Neural cell (in vitro differentiated cells): ENCODE data around the gene TGFBR3. TPM values are rescaled to one million over a fixed set of nuclear protein-coding genes. Genes with fewer than 3 reads are reported as not detected.

Experiments
- H2AFZ ChIP-seq: fragments of 200-600, 300-800 bp; sonication (generic), shearing (Covaris generic); 2 replicates; pipeline ENCODE4 v1.6.0; 2014; ENCODE audit warnings: low read depth, mild to moderate bottlenecking, antibody characterized with exemption, low read length, moderate library complexity
- H3F3A ChIP-seq: fragments of 200-600 bp; shearing (Covaris generic); 2 replicates; pipeline ENCODE4 v1.6.1; 2016; ENCODE audit warnings: mild to moderate bottlenecking, moderate library complexity, mixed read lengths, antibody characterized with exemption, low read length; ENCODE audit not compliant: insufficient read depth, poor library complexity, severe bottlenecking
- H3K27ac ChIP-seq: fragments of 200-600, 300-800 bp; sonication (generic), shearing (Covaris generic); 2 replicates; pipeline ENCODE4 v1.5.1; 2014; ENCODE audit warnings: mild to moderate bottlenecking, low read length, moderate library complexity
- H3K27me3 ChIP-seq: fragments of 300-800, 200-600 bp; sonication (generic), shearing (Covaris generic); 2 replicates; pipeline ENCODE4 v1.6.0; 2014; ENCODE audit warnings: mild to moderate bottlenecking, low read depth, low read length, moderate library complexity; ENCODE audit not compliant: insufficient read depth
- H3K36me3 ChIP-seq: fragments of 300-800, 200-600 bp; sonication (generic), shearing (Covaris generic); 2 replicates; pipeline ENCODE4 v1.5.1; 2014; ENCODE audit warnings: mild to moderate bottlenecking, antibody characterized with exemption, low read length, moderate library complexity; ENCODE audit not compliant: insufficient read depth
- H3K4me2 ChIP-seq: fragments of 300-800, 200-600 bp; sonication (generic), shearing (Covaris generic); 2 replicates; pipeline ENCODE4 v1.6.0; 2014; ENCODE audit warnings: mild to moderate bottlenecking, low read length
- H3K4me3 ChIP-seq: fragments of 300-800, 200-600 bp; sonication (generic), shearing (Covaris generic); 2 replicates; pipeline ENCODE4 v1.5.1; 2014; ENCODE audit warnings: mild to moderate bottlenecking, low read length, moderate library complexity
- H3K79me2 ChIP-seq: fragments of 200-600 bp; shearing (Covaris generic); replicated peaks from 2 replicates; pipeline ENCODE4 v1.6.0; 2014; ENCODE audit warnings: mild to moderate bottlenecking, low read length, moderate library complexity; ENCODE audit not compliant: insufficient read depth
- H3K9ac ChIP-seq: fragments of 300-800, 200-600 bp; sonication (generic), shearing (Covaris generic); 2 replicates; pipeline ENCODE4 v1.6.1; 2016; ENCODE audit warnings: mild to moderate bottlenecking, low read length, mixed read lengths
- H3K9me2 ChIP-seq: fragments of 200-600 bp; shearing (Covaris generic); 2 replicates; pipeline ENCODE4 v1.6.1; 2016; ENCODE audit warnings: mild to moderate bottlenecking, low read length, mixed read lengths; ENCODE audit not compliant: insufficient read depth
- H3K9me3 ChIP-seq: fragments of 200-600, 300-800 bp; sonication (generic), shearing (Covaris generic); 2 replicates; pipeline ENCODE4 v1.6.1; 2016; ENCODE audit warnings: mild to moderate bottlenecking, mixed run types, low read length, moderate library complexity, mixed read lengths
- H4K20me1 ChIP-seq: fragments of 200-600 bp; shearing (Covaris generic); 2 replicates; pipeline ENCODE4 v1.6.1; 2016; ENCODE audit warnings: mild to moderate bottlenecking, mixed run types; ENCODE audit not compliant: insufficient read depth
- CTCF ChIP-seq: fragments of 450-650 bp; IDR thresholded peaks from 2 replicates; pipeline ENCODE4 v1.5.1; 2014; ENCODE audit warnings: antibody characterized with exemption, mild to moderate bottlenecking, moderate library complexity; ENCODE audit not compliant: poor library complexity, severe bottlenecking
- EP300 ChIP-seq: fragments of 450-650 bp; conservative IDR thresholded peaks from 2 replicates; pipeline ENCODE4 v1.6.1; 2014; ENCODE audit warnings: antibody characterized with exemption, mild to moderate bottlenecking, moderate library complexity; ENCODE audit not compliant: poor library complexity, severe bottlenecking
- EZH2 ChIP-seq: fragments of 200-600, 300-800 bp; shearing (Covaris generic), sonication (generic); IDR thresholded peaks from 2 replicates; pipeline ENCODE4 v1.6.1; 2014; ENCODE audit warnings: antibody characterized with exemption, low read length, borderline replicate concordance, mild to moderate bottlenecking; ENCODE audit not compliant: insufficient read depth, poor library complexity, severe bottlenecking
- MXI1 ChIP-seq: fragments of 450-650 bp; conservative IDR thresholded peaks from 2 replicates; pipeline ENCODE4 v1.6.1; 2014; ENCODE audit warnings: antibody characterized with exemption, mild to moderate bottlenecking; ENCODE audit not compliant: poor library complexity, severe bottlenecking
- POLR2AphosphoS5 ChIP-seq: IDR thresholded peaks from 2 replicates; pipeline ENCODE4 v1.6.1; 2012
- RAD21 ChIP-seq: fragments of 450-650 bp; conservative IDR thresholded peaks from 2 replicates; pipeline ENCODE4 v1.6.1; 2014; ENCODE audit warnings: antibody characterized with exemption, mild to moderate bottlenecking, moderate library complexity
- REST ChIP-seq: IDR thresholded peaks from 2 replicates; pipeline ENCODE4 v1.6.1; 2012; ENCODE audit warnings: borderline replicate concordance
- SMC3 ChIP-seq: fragments of 450-650 bp; conservative IDR thresholded peaks from 2 replicates; pipeline ENCODE4 v1.6.1; 2014; ENCODE audit warnings: antibody characterized with exemption, mild to moderate bottlenecking, moderate library complexity; ENCODE audit not compliant: poor library complexity
- TAF1 ChIP-seq: IDR thresholded peaks from 2 replicates; pipeline ENCODE4 v1.6.1; 2012; ENCODE audit warnings: low read depth
- polyA plus RNA-seq: library from polyadenylated mRNA; depleted of rRNA; stranded (reverse); fragments of >200 nt; gene quantifications from 2 replicates; pipeline ENCODE4 v1.2.3, GENCODE V29; 2014

The TGFBR3 gene
- polyA plus RNA-seq, 1 donor from 2014 or later, result 0.25 TPM

DNA sequence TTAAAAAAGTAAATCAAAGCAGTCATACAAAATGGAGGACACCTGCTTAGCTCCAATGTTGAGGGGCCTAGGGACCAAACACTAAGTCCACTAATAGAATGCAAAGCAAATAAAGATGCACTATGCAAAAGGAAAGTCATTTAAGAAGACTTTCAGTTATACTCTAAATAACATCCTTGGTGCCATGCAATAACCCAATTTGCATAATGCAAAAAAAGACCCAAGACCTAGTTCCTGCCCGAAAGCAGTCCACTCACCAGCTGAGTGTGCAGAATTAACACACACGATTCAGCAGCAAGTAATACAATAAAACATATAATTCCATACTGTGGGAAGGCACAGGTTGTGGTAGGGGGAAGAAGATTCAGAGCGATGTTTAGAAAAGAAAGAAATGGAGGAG, 101.8 kb downstream of the TGFBR3 start:
- Histone ChIP-seq H3K9ac (no peak overlapping the region), H3K36me3 (no peaks in the 10 kb centered on the region), H2AFZ (no peak overlapping the region), H3K79me2 (no peaks in the 10 kb centered on the region), H3K9me2 (no peaks in the 10 kb centered on the region), H4K20me1 (no peaks in the 10 kb centered on the region), H3F3A (no peaks in the 10 kb centered on the region), H3K9me3 (no peaks in the 10 kb centered on the region), H3K4me2 (no peak overlapping the region), H3K27me3 (no peaks in the 10 kb centered on the region), H3K27ac (no peak overlapping the region), H3K4me3 (no peak overlapping the region)
- TF ChIP-seq SMC3 (no peak), CTCF (no peak), EZH2 (no peak), EP300 (no peak), REST (no peak), TAF1 (no peak), RAD21 (no peak), POLR2AphosphoS5 (no peak), MXI1 (no peak)

- Histone ChIP-seq H3K79me2 (no peaks in the 10 kb centered on the region), H3K9ac (no peak overlapping the region), H3K36me3 (no peaks in the 10 kb centered on the region), H3K9me2 (no peaks in the 10 kb centered on the region), H3K9me3 (no peaks in the 10 kb centered on the region), H3K4me3 (no peak overlapping the region), H3K4me2 (no peak overlapping the region), H3K27me3 (no peaks in the 10 kb centered on the region), H4K20me1 (no peaks in the 10 kb centered on the region), H3F3A (no peaks in the 10 kb centered on the region), H3K27ac (no peak overlapping the region), H2AFZ (no peak overlapping the region)
- TF ChIP-seq TAF1, result no peak
- TF ChIP-seq REST, result no peak
- TF ChIP-seq EZH2, result no peak
- TF ChIP-seq RAD21, result no peak
- TF ChIP-seq SMC3, result no peak
Measured at GRCh38 chr1:91783423-91784170, 102.4 kb downstream of the TGFBR3 start.
